Gastrocnemius medialis (tissue), 4 donors: ENCODE data around the gene NID1. TPM values are rescaled to one million over a fixed set of nuclear protein-coding genes. Genes with fewer than 3 reads are reported as not detected.
A peak's percentile ranks its signal among the peaks of the same experiment; 100 is the strongest.
"Not testable (repeated sequence)": the region's sequence is repeated elsewhere in the genome, so short reads cannot be mapped to it uniquely, and the experiment has no call there.

Experiments used
- ATAC-seq, 2 donors: fragments of 150-250 bp; one replicate each; pipeline ENCODE4 v1.9.1; 2016
- DNase-seq, 2 donors: peaks; one replicate each; pipeline ENCODE4 v3.0.0-alpha.2; 2019
- H3K27ac ChIP-seq, 4 donors: fragments of 200-600 bp; sonication (generic); 1 replicate in 1 of 4; 2 replicates in 3 of 4; pipeline ENCODE4 v1.5.1; 2016 to 2018; ENCODE audit warnings: mild to moderate bottlenecking in 2 of 4, moderate library complexity in 1 of 4
- H3K27me3 ChIP-seq, 3 donors: fragments of 200-600 bp; sonication (generic) in 2 of 3; 1 replicate in 1 of 3; 2 replicates in 2 of 3; pipeline versions ENCODE4 v1.5.1 to v1.6.0; 2016 to 2019; ENCODE audit warnings: mild to moderate bottlenecking in 1 of 3, moderate library complexity in 1 of 3
- H3K36me3 ChIP-seq, 2 donors: fragments of 200-600 bp; sonication (generic) in 1 of 2; one replicate each; pipeline ENCODE4 v1.5.1; 2017 to 2018
- H3K4me1 ChIP-seq, 2 donors: fragments of 200-600 bp; sonication (generic) in 1 of 2; one replicate each; pipeline ENCODE4 v1.5.1; 2016 to 2017; ENCODE audit warnings: mild to moderate bottlenecking in 2 of 2
- H3K4me3 ChIP-seq, 4 donors: fragments of 200-600 bp; sonication (generic) in 3 of 4; 1 replicate in 1 of 4; 2 replicates in 3 of 4; pipeline ENCODE4 v1.5.1; 2016 to 2019; ENCODE audit warnings: mild to moderate bottlenecking in 2 of 4
- H3K9me3 ChIP-seq, 3 donors: fragments of 200-600 bp; sonication (generic) in 2 of 3; 1 replicate in 1 of 3; 2 replicates in 2 of 3; pipeline ENCODE4 v1.5.1; 2016 to 2019
- POLR2A ChIP-seq, 2 donors: fragments of 450-650 bp; IDR thresholded peaks; one replicate each; pipeline ENCODE4 v1.6.1; 2017; ENCODE audit warnings: antibody characterized with exemption in 2 of 2, mild to moderate bottlenecking in 2 of 2, moderate library complexity in 2 of 2
- in situ Hi-C, 4 donors: fragments of 200-750 bp; cut with MboI; loops; one replicate each; pipeline versions ENCODE4 v1.15.0 to v1.8.0; 2017; ENCODE audit warnings: low sequenced_read_pairs in 4 of 4
- intact Hi-C: fragments of 100-400 bp; cut with DNase I; formaldehyde crosslinking; loops from one replicate; pipeline ENCODE4 v1.15.1; 2023; ENCODE audit warnings: low total_unique reads
- total RNA-seq, 4 donors: library from RNA; depleted of rRNA; stranded (reverse); fragments of >200 nt; gene quantifications; one replicate each; pipeline versions ENCODE4 v1.1.0 to v1.2.3, GENCODE V29; 2016
- TF ChIP-seq, protein P1 (sequence below), 5 experiments: fragments of 450-650 bp in 3 of 5; fragments of 200-600 bp in 2 of 5; sonication (generic) in 2 of 5; IDR thresholded peaks in 4 of 5; conservative IDR thresholded peaks in 1 of 5; 1 replicate in 4 of 5; 2 replicates in 1 of 5; pipeline ENCODE4 v1.5.1; 2016 to 2019; ENCODE audit warnings: antibody characterized with exemption in 5 of 5, mild to moderate bottlenecking in 3 of 5, moderate library complexity in 3 of 5

NID1 gene
- total RNA-seq, 4 donors from 2014 or later = 33.7 to 79.0 (median 51.7) TPM

DNA sequence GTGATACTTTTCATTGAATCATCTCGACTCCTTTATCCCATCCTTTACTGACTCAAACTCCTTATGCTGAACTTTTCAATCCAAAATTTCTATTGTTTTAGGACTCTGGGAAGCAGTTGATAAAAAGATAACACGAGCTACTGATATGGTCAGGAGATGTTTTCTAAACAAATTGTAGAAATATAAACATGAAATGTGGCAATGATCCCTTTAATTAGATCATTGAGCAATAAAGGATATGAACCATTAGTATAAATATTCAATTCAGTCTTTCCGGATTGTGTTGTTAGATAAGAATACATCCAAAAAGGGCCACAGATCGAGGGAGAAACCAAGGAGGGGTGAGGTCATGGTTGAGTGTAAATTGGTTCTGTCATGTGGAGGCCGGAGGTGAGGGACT is 88.4 kb downstream of the NID1 start:
- Histone ChIP-seq H3K4me1 (peaks cover 0 to 6% of the 10 kb centered on the region in 2 donors), H3K4me3 (no peak overlapping the region), H3K36me3 (peaks cover 0 to 22% of the 10 kb centered on the region in 2 donors), H3K27ac (peak overlapping the region in 1 of 4 donors; percentile 13), H3K27me3 (no peaks in the 10 kb centered on the region), H3K9me3 (no peaks in the 10 kb centered on the region)
- no peak for DNase-seq
- TF ChIP-seq, protein P1, sequence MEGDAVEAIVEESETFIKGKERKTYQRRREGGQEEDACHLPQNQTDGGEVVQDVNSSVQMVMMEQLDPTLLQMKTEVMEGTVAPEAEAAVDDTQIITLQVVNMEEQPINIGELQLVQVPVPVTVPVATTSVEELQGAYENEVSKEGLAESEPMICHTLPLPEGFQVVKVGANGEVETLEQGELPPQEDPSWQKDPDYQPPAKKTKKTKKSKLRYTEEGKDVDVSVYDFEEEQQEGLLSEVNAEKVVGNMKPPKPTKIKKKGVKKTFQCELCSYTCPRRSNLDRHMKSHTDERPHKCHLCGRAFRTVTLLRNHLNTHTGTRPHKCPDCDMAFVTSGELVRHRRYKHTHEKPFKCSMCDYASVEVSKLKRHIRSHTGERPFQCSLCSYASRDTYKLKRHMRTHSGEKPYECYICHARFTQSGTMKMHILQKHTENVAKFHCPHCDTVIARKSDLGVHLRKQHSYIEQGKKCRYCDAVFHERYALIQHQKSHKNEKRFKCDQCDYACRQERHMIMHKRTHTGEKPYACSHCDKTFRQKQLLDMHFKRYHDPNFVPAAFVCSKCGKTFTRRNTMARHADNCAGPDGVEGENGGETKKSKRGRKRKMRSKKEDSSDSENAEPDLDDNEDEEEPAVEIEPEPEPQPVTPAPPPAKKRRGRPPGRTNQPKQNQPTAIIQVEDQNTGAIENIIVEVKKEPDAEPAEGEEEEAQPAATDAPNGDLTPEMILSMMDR (IDR thresholded peaks at IDR 0.05 in 4 of 5, conservative IDR thresholded peaks at IDR 0.05 in 1 of 5) = no peak
- TF ChIP-seq POLR2A (IDR thresholded peaks at IDR 0.05) = no peak
- in situ Hi-C loops (loop anchor here in 1 of 4 donors (10.0 kb wide), 1 partner anchor 462 kb away; no protein-coding TSS in a partner anchor), intact Hi-C loops (no loop called here)
- no peak for ATAC-seq

DNA sequence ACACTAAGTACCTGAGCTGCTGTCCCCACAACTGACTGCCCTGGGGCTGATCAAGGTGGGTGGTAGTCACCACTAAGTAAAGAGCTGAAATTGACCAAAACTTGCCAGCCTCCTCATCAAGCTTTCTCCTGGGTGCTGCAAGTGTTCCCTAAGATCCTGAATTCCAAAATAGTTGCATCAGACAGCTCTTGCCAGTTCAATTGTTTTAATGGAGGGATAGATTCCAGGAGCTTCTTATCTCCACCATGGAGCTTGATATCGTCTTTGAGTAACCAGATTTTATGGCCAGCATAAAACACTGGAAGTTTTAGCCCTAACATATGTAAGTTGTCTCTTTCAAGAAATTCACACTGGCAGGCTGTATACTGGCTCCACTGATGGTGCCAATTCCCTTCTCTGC is 90.3 kb downstream of the NID1 start:
- in situ Hi-C loops = loop anchor here in 2 of 4 donors (10.0 to 25.0 kb wide), 2 partner anchors 460 to 462 kb away; partner anchors contain the start of gene B3GALNT2 (in 1 of the 2)
- H3K36me3 ChIP-seq = peaks cover 0 to 22% of the 10 kb centered on the region in 2 donors

DNA sequence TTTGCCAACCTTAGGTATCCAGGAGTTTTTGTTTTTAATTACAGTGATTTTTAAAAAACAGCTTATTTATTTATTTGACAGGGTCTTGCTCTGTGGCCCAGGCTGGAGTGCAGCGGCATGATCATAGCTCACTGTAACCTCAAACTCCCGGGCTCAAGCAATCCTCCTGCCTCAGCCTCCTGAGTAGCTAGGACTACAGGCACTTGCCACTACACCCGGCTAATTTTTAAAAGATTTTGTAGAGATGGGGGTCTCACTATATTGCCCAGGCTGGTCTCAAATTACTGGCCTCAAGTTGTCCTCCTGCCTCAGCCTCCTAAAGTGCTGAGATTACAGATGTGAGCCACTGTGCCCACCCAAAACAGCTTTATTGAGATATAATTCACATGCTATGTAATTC is 92.2 kb downstream of the NID1 start:
- not testable (repeated sequence) for H3K4me3 ChIP-seq, H3K4me1 ChIP-seq, ATAC-seq, DNase-seq, H3K9me3 ChIP-seq, H3K36me3 ChIP-seq, H3K27me3 ChIP-seq
- H3K27ac ChIP-seq = peak overlapping the region; percentile 76 to 81 (median 78)
- in situ Hi-C loops (loop anchor here in 2 of 4 donors (10.0 to 25.0 kb wide), 2 partner anchors 458 to 460 kb away; partner anchors contain the start of gene B3GALNT2 (in 1 of the 2)), intact Hi-C loops (loop anchor here (5.0 kb wide), 1 partner anchor 95 kb away; the partner anchor contains the start of gene NID1)

More for the DNA sequence above, 90.3 kb downstream of the NID1 start:
- no peak for ATAC-seq
- TF ChIP-seq POLR2A (IDR thresholded peaks at IDR 0.05) = no peak
- TF ChIP-seq, protein P1 (IDR thresholded peaks at IDR 0.05 in 4 of 5, conservative IDR thresholded peaks at IDR 0.05 in 1 of 5) = no peak
- Histone ChIP-seq H3K27me3 (no peaks in the 10 kb centered on the region), H3K27ac (peak overlapping the region in 1 of 4 donors; percentile 3), H3K4me3 (no peak overlapping the region), H3K4me1 (peaks cover 5 to 6% of the 10 kb centered on the region in 2 donors), H3K9me3 (no peaks in the 10 kb centered on the region)
- intact Hi-C loops = loop anchor here (5.0 kb wide), 1 partner anchor 93 kb away; the partner anchor contains the start of gene NID1
- DNase-seq = no peak

DNA sequence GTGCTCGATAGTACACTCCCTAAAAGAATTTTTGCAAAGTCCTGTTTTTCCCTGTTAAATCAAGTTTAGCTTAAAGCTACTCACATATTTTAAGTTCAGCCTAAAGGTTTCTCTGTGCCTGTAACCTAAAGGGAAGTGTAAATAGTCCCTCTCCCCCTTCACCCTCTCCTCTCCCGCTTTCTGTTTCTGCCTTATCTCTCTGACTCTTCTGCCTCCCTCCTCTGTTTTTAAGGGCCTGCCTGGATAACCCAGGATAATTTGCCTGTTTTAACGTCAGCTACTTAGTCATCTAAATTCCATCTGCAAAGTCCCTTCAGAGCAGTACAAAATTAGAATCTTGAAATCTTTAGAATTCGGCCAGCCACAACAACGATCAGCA is 92.6 kb downstream of the NID1 start:
- DNase-seq = no peak
- TF ChIP-seq, protein P1 (IDR thresholded peaks at IDR 0.05 in 4 of 5, conservative IDR thresholded peaks at IDR 0.05 in 1 of 5) = no peak
- TF ChIP-seq POLR2A (IDR thresholded peaks at IDR 0.05) = no peak
- intact Hi-C loops (loop anchor here (5.0 kb wide), 1 partner anchor 95 kb away; the partner anchor contains the start of gene NID1), in situ Hi-C loops (loop anchor here in 2 of 4 donors (10.0 to 25.0 kb wide), 2 partner anchors 457 to 460 kb away; partner anchors contain the start of gene B3GALNT2 (in 1 of the 2))
- Histone ChIP-seq H3K9me3 (no peaks in the 10 kb centered on the region), H3K4me1 (peaks cover 5 to 6% of the 10 kb centered on the region in 2 donors), H3K27ac (peak overlapping the region; percentile 76 to 81 (median 78)), H3K4me3 (peak overlapping the region; percentile 35 to 57 (median 44)), H3K36me3 (peaks cover 0 to 2% of the 10 kb centered on the region in 2 donors), H3K27me3 (no peaks in the 10 kb centered on the region)
- peak; percentile 60 to 68 for ATAC-seq

DNA sequence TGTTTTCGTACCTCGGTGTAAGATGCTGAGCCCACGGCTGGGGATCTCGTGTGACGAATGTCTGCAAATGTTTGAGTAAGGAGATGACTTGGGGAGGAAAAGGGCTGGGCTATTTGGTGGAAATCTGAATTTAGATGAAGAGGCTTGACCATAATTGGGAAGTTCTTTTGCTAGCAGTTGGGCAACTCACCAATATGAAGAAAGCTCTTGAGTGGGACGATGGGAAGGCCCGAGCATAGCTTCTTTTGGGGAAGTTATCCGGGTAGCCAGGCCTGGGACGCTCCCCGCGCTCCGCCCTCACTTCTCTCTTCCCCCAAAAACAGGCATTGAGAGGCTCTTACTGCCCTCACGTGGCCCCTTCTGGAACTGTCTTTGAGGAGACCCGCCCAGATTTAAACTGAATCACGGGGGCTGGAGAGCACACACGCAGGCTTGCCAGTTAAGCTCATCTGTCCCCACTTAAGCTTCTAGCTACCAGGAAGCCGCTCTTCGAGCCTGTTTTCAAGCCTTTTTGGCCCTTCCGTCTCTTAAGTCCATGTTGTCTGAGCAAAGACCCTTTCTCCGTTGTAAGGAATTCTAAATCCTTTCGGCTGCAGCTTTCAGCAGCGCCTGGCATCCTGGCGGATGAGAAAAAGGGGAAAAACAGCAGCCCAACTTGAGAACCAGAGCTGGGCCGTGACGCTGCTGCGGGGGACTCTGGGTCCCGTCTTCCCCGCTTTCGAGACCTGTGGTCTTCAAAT is 93.1 kb downstream of the NID1 start:
- ATAC-seq = peak; percentile 90 to 93
- intact Hi-C loops (loop anchor here (1.0 to 5.0 kb wide), 3 partner anchors 96 to 458 kb away; partner anchors contain the start of genes LYST and NID1), in situ Hi-C loops (loop anchor here in 2 of 4 donors (10.0 to 25.0 kb wide), 2 partner anchors 457 to 459 kb away; partner anchors contain the start of gene B3GALNT2 (in 1 of the 2))
- Histone ChIP-seq H3K4me1 (peaks cover 5 to 6% of the 10 kb centered on the region in 2 donors), H3K36me3 (no peaks in the 10 kb centered on the region), H3K9me3 (no peaks in the 10 kb centered on the region), H3K27ac (peak overlapping the region; percentile 76 to 81 (median 78)), H3K27me3 (no peaks in the 10 kb centered on the region), H3K4me3 (peak overlapping the region; percentile 35 to 57 (median 44))
- TF ChIP-seq, protein P1 (IDR thresholded peaks at IDR 0.05 in 4 of 5, conservative IDR thresholded peaks at IDR 0.05 in 1 of 5) = peak; percentile 54 to 76 (median 71)
- TF ChIP-seq POLR2A (IDR thresholded peaks at IDR 0.05) = peak in 1 of 2 donors; percentile 68
- peak; percentile 80 to 88 for DNase-seq
